ENCODE data around the gene ATG10.

Gene ATG10

DNA sequence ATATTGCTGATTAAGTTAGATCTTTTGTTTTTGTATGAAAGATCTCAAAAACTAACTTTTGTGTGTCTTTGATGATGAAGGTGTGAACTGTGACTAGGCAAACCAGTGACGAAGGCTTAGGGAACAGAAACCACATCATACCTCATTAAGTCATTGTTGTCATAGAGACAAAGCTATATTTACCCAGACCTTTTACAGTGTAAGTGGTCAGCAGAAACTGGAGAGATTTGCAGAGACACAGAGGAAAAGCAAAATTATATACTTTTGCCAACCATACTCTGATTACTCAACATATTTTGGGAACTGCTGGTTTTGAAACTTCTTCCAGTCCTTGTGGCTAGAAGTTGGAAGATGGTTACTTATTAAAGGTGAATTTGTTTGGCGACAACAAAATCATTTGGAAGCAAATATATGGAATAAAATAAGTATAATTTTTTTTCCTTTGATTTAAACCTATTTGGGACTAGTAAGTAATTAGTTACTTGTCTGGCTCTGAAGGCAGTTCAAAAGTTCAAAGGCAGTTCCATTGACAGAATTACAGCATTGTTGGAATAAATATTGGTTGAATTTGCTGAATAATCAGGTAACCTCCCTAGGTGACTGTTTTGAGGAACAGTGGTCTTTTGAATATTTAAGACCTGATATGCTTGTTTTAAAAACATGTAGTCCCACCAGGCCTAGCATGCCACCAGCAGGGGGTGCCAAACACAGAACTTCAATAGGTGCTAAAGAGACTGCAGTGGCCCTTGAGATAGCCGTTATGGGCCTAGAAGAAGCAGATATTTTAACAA lies 202.5 kb downstream of the ATG10 start:
- TF ChIP-seq, protein P1, sequence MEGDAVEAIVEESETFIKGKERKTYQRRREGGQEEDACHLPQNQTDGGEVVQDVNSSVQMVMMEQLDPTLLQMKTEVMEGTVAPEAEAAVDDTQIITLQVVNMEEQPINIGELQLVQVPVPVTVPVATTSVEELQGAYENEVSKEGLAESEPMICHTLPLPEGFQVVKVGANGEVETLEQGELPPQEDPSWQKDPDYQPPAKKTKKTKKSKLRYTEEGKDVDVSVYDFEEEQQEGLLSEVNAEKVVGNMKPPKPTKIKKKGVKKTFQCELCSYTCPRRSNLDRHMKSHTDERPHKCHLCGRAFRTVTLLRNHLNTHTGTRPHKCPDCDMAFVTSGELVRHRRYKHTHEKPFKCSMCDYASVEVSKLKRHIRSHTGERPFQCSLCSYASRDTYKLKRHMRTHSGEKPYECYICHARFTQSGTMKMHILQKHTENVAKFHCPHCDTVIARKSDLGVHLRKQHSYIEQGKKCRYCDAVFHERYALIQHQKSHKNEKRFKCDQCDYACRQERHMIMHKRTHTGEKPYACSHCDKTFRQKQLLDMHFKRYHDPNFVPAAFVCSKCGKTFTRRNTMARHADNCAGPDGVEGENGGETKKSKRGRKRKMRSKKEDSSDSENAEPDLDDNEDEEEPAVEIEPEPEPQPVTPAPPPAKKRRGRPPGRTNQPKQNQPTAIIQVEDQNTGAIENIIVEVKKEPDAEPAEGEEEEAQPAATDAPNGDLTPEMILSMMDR (IDR thresholded peaks at IDR 0.05): no peak
- no peaks in the 10 kb centered on the region for H3K36me3 ChIP-seq
- H3K4me3 ChIP-seq (ENCODE audit: low read depth in 1 of 2, low read length in 1 of 2): no peak overlapping the region
- no peaks in the 10 kb centered on the region for H3K27me3 ChIP-seq
- H3K9me3 ChIP-seq: no peaks in the 10 kb centered on the region
- peaks cover 4 to 6% of the 10 kb centered on the region in 2 experiments for H3K4me1 ChIP-seq (ENCODE audit: control insufficient read depth in 1 of 2, insufficient read depth in 1 of 2, low read depth in 1 of 2, low read length in 1 of 2)
- H3K27ac ChIP-seq: no peak overlapping the region

DNA sequence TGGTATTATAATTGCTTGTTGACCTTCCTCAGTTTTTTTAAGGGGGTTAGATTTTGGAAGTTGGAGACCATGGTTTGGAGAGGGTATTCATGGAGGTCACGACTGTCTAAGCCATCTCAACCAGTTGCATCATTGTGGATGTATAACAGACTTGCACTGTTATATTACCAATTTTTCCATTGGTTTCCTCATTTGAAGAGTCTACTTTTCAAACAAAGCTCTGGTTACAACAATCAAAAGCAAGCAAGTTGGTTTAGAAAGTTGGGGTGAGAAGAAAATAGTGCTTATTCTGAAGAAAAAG lies 203.0 kb downstream of the ATG10 start:
- TF ChIP-seq, protein P1 (IDR thresholded peaks at IDR 0.05): no peak
- Histone ChIP-seq H3K36me3 (no peaks in the 10 kb centered on the region), H3K4me3 (ENCODE audit: low read depth in 1 of 2, low read length in 1 of 2) (no peak overlapping the region), H3K4me1 (ENCODE audit: control insufficient read depth in 1 of 2, insufficient read depth in 1 of 2, low read depth in 1 of 2, low read length in 1 of 2) (peaks cover 4 to 6% of the 10 kb centered on the region in 2 experiments), H3K9me3 (no peaks in the 10 kb centered on the region), H3K27ac (no peak overlapping the region), H3K27me3 (no peaks in the 10 kb centered on the region)

DNA sequence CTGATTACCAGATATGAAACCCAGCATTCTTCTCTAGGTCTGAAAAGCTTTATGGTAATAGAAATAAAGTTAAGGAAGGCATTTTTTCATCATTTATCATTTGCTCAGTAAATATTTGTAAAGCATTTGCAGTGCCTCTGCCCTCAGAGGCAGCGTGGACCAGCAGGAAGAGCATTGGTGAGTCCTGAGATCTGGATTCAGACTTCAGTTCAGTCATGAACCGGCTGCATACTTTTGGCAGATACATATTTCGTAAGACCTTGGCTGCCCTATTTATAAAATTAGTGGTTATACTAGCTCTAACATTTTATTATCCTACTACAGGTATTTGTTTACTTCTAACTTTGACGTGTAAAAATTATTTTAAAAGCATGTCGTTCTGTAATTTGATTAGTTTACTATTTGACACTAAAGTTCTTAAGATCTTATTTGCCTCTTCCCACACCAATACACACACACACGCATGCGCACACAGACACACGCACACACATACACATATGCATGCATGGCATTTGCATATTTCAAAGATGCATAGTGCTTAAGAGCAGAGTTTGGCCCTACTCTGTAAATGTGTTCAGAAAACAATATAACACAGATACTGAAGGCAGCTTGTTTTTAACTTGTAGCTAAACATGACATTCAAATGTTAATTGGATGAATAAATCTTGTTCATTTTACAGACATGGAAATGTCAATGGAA lies 204.4 kb downstream of the ATG10 start:
- Histone ChIP-seq H3K27me3 (no peaks in the 10 kb centered on the region), H3K36me3 (no peaks in the 10 kb centered on the region), H3K4me3 (ENCODE audit: low read depth in 1 of 2, low read length in 1 of 2) (no peak overlapping the region), H3K4me1 (ENCODE audit: control insufficient read depth in 1 of 2, insufficient read depth in 1 of 2, low read depth in 1 of 2, low read length in 1 of 2) (peaks cover 4 to 6% of the 10 kb centered on the region in 2 experiments), H3K9me3 (no peaks in the 10 kb centered on the region), H3K27ac (no peak overlapping the region)
- TF ChIP-seq, protein P1 (IDR thresholded peaks at IDR 0.05): no peak

DNA sequence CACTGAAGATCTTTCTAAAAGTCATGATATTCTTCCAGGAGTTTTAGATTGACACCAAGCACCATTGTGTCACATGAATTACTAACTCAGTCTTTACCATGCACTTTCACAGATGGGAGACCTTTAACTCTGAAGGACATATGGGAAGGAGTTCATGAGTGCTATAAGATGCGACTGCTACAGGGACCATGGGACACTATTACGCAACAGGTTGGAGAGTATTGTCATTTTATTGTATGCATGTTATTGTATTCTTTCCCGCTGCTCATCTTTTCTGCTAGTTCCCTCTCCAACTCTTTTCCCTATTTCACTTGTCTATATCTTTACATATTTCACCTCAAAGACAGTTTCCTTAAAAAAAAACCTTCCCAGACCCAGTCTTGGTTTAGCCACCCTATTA lies 206.6 kb downstream of the ATG10 start:
- Histone ChIP-seq H3K4me1 (ENCODE audit: control insufficient read depth in 1 of 2, insufficient read depth in 1 of 2, low read depth in 1 of 2, low read length in 1 of 2) (peaks cover 4 to 6% of the 10 kb centered on the region in 2 experiments), H3K9me3 (no peaks in the 10 kb centered on the region), H3K36me3 (no peaks in the 10 kb centered on the region), H3K4me3 (ENCODE audit: low read depth in 1 of 2, low read length in 1 of 2) (no peak overlapping the region), H3K27ac (no peak overlapping the region), H3K27me3 (no peaks in the 10 kb centered on the region)
- TF ChIP-seq, protein P1 (IDR thresholded peaks at IDR 0.05): no peak

DNA sequence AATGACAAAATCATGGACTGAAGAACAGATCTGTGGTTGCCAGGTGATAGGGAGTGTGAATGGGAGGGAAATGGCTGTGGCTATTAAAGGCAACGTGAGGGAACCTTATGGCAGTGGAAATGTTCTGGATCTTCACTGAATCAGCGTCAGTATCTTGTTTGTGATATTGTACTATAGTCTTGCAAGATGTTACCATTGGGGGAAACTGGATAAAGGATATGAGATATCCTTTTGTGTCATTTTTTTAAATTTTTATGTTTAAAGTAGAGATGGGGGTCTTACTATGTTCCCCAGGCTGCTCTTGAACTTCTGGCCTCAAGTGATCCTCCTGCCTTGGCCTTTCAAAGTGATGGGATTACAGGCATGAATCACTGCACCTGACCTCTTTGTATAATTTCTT lies 210.8 kb downstream of the ATG10 start:
- no peak overlapping the region for H3K4me3 ChIP-seq (ENCODE audit: low read depth in 1 of 2, low read length in 1 of 2)
- H3K27ac ChIP-seq: no peak overlapping the region
- H3K27me3 ChIP-seq: no peaks in the 10 kb centered on the region
- no peaks in the 10 kb centered on the region for H3K4me1 ChIP-seq (ENCODE audit: control insufficient read depth in 1 of 2, insufficient read depth in 1 of 2, low read depth in 1 of 2, low read length in 1 of 2)
- H3K9me3 ChIP-seq: no peaks in the 10 kb centered on the region
- TF ChIP-seq, protein P1 (IDR thresholded peaks at IDR 0.05): no peak
- H3K36me3 ChIP-seq: no peaks in the 10 kb centered on the region
